Type B pancreatic cell (in vitro differentiated cells): ENCODE results near the gene TGFBRAP1. TPM values are rescaled to one million over a fixed set of nuclear protein-coding genes. Genes with fewer than 3 reads are reported as not detected.

ENCODE experiments used
- DNase-seq: peaks from one replicate; pipeline ENCODE4 v3.0.0; 2021; ENCODE audit warnings: mixed read lengths; ENCODE audit not compliant: unreplicated experiment; ENCODE audit errors: extremely low spot score
- H3K27ac Mint-ChIP-seq: 2 replicates; pipeline ENCODE4 v1.8.0; 2021; ENCODE audit warnings: mild to moderate bottlenecking, mixed read lengths
- H3K27me3 Mint-ChIP-seq: 2 replicates; pipeline ENCODE4 v1.8.0; 2021; ENCODE audit warnings: mixed read lengths
- H3K36me3 Mint-ChIP-seq: 2 replicates; pipeline ENCODE4 v1.8.0; 2021; ENCODE audit warnings: mixed read lengths
- H3K4me1 Mint-ChIP-seq: one replicate; pipeline ENCODE4 v1.8.0; 2021; ENCODE audit warnings: mixed read lengths; ENCODE audit not compliant: unreplicated experiment
- H3K4me3 Mint-ChIP-seq: 2 replicates; pipeline ENCODE4 v1.8.0; 2021; ENCODE audit warnings: mild to moderate bottlenecking, mixed read lengths
- H3K9me3 Mint-ChIP-seq: 2 replicates; pipeline ENCODE4 v1.8.0; 2021; ENCODE audit warnings: mixed read lengths
- total RNA-seq: library from RNA; stranded (reverse); gene quantifications from 2 replicates; pipeline ENCODE4 v1.2.1, GENCODE V29; 2021; ENCODE audit warnings: low replicate concordance
- TF ChIP-seq, protein P1 (sequence below): fragments of 200-600 bp; sonication (generic); conservative IDR thresholded peaks from 2 replicates; pipeline ENCODE4 v1.5.0; 2021; ENCODE audit warnings: antibody characterized with exemption, mild to moderate bottlenecking

Gene TGFBRAP1
- total RNA-seq, 1 donor from 2014 or later, result 17.5 TPM

DNA sequence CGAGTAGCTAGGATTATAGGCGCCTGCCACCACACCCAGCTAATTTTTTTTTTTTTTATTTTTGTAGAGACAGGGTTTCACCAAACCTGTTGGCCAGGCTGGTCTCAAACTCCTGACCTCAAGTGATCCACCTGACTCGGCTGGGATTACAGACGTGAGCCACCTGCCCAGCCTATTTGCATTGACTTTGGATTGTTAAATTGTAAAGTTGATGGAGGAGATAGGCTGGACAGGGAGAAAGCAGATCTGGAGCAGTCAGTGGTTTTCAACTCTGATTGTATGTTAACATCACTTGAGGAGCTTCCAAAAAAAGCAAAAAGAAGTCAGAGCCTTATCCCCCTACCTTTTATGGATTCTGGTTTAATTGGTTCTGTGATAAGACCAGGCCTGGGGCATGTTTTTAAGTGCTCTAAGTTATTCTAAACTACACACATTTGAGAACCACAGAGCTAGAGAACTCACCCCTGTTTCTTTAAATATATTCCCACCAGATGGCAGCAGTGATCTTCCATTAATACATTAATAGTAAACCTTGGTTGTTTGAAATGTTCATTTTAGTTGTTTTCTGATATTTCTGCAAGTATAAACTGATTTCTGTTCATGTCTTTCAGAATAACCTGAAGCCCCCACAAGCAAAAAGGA, 15.3 kb upstream of the TGFBRAP1 start:
- H3K27ac Mint-ChIP-seq, result no peak overlapping the region

DNA sequence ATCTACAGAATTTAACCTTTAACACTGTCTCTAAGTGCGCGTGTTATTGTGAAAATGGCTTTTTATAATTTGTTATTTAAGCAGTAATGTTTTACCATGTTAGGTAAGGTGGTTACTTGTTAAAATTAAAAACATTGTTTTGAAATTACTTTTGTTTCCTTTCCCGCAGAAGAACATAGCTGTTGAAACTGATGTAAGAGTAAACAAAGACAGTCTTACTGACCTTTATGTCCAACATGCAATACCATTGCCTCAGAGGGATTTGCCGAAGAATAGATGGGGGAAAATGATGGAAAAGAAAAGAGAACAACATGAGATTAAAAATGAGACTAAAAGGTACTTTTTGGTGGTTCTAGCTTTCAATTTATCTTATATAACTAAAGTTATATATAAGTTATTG, 9.9 kb upstream of the TGFBRAP1 start:
- H3K27ac Mint-ChIP-seq, result peak overlapping the region; percentile 100
- peaks cover 20% of the 10 kb centered on the region for H3K4me1 Mint-ChIP-seq
- H3K4me3 Mint-ChIP-seq, result peak overlapping the region; percentile 97
- H3K36me3 Mint-ChIP-seq, result peaks cover 3% of the 10 kb centered on the region
- H3K9me3 Mint-ChIP-seq, result no peaks in the 10 kb centered on the region
- no peaks in the 10 kb centered on the region for H3K27me3 Mint-ChIP-seq
- DNase-seq, result no peak
- TF ChIP-seq, protein P1, sequence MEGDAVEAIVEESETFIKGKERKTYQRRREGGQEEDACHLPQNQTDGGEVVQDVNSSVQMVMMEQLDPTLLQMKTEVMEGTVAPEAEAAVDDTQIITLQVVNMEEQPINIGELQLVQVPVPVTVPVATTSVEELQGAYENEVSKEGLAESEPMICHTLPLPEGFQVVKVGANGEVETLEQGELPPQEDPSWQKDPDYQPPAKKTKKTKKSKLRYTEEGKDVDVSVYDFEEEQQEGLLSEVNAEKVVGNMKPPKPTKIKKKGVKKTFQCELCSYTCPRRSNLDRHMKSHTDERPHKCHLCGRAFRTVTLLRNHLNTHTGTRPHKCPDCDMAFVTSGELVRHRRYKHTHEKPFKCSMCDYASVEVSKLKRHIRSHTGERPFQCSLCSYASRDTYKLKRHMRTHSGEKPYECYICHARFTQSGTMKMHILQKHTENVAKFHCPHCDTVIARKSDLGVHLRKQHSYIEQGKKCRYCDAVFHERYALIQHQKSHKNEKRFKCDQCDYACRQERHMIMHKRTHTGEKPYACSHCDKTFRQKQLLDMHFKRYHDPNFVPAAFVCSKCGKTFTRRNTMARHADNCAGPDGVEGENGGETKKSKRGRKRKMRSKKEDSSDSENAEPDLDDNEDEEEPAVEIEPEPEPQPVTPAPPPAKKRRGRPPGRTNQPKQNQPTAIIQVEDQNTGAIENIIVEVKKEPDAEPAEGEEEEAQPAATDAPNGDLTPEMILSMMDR, result no peak

More for the DNA sequence above, 15.3 kb upstream of the TGFBRAP1 start:
- no peaks in the 10 kb centered on the region for H3K27me3 Mint-ChIP-seq
- no peak for DNase-seq
- H3K4me3 Mint-ChIP-seq, result no peak overlapping the region
- no peaks in the 10 kb centered on the region for H3K4me1 Mint-ChIP-seq
- H3K36me3 Mint-ChIP-seq, result peaks cover 21% of the 10 kb centered on the region
- H3K9me3 Mint-ChIP-seq, result no peaks in the 10 kb centered on the region
- TF ChIP-seq, protein P1, result peak; percentile 69

DNA sequence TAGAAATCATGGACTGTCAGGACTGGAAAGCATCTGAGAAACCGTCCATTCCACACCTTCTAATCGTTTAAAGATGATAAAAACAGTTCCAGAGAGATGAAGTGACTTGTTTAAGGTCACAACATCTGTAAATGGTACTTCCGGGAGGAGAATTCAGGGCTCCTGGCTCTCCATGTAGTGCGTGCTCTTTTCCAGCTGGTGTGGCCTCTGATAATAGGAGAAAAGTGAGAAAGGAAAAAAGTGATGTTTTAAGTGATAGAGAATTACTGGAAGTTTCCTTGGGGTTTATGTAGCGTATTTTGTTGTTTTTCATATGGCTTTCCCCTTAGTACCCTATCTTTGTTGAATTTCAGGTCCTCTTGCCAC, 8.5 kb upstream of the TGFBRAP1 start:
- no peaks in the 10 kb centered on the region for H3K27me3 Mint-ChIP-seq
- peak overlapping the region; percentile 100 for H3K27ac Mint-ChIP-seq
- DNase-seq, result no peak
- peak overlapping the region; percentile 97 for H3K4me3 Mint-ChIP-seq
- H3K9me3 Mint-ChIP-seq, result no peaks in the 10 kb centered on the region
- peaks cover 3% of the 10 kb centered on the region for H3K36me3 Mint-ChIP-seq
- peaks cover 20% of the 10 kb centered on the region for H3K4me1 Mint-ChIP-seq
- TF ChIP-seq, protein P1, result no peak

DNA sequence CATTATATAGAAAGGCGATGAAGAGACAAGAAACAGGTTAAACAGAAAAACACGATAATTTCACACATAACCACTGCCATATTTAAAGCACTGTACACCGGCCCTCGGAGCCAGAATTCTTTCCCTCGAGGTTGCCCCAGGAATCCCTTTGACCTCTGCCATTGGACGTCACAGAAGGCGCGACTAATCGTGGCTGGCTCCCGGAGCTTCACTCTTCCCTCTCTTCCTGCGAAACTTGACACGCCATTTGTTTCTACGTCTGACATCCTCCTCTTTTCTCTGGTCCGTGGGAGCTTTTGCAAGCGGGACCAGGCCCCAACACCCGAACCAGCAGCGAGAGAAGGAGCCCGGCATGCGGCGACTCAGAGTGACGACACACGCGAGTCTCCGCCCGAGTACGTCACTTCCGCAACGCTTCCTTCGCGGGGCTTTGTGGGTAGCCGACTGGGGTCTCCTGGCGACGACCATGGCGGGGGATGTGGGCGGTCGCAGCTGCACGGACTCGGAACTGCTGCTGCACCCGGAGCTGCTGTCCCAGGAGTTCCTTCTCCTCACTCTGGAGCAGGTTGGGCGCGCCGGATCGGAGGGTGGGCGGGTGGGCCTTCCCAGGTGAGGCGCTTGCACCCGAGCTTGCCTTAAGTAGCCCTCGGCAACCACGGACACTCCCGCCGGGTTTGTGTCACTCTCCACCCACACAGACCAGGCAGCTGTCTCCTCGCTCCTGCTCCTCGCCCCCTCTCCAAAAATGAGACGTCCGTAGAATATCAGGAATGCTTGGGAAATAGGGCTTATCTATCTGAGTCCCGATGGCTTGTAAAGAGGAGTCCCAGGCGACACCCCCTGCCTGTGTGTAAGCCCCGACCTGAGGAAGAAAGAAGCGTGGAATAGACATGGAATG, 7.8 kb upstream of the TGFBRAP1 start, which contains the start of gene C2orf49:
Gene C2orf49, plus strand, starts transcription at position 419 of the 898 bp plus-strand sequence. Its CDS starts 48 bp downstream, at position 467.
- Mint-ChIP-seq H3K4me1 (peaks cover 20% of the 10 kb centered on the region), H3K27ac (peak within 1 kb of the TSS; percentile 100), H3K27me3 (no peaks in the 10 kb centered on the region), H3K36me3 (peaks cover 3% of the 10 kb centered on the region), H3K4me3 (peak within 1 kb of the TSS; percentile 97), H3K9me3 (no peaks in the 10 kb centered on the region)
- TF ChIP-seq, protein P1, result no peak
- DNase-seq, result peak; percentile 92

DNA sequence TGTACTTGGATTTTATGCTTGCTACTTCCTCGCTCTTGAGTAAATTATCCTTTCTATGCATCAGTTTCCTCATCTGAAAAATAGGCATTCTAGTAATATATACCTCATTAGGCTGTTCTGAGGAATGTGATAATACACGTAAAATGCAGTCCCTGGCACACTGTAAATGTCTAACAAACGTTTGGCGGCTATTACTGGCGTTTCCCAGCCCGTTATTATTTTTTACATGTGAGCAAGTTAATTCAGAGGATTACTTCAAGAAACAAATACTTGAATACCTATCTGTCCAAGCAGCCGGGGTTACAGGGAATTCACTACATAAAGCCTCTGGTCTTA, 7.2 kb upstream of the TGFBRAP1 start:
- peak overlapping the region; percentile 97 for H3K4me3 Mint-ChIP-seq
- H3K27ac Mint-ChIP-seq, result peak overlapping the region; percentile 100
- TF ChIP-seq, protein P1, result no peak
- peaks cover 3% of the 10 kb centered on the region for H3K36me3 Mint-ChIP-seq
- no peaks in the 10 kb centered on the region for H3K9me3 Mint-ChIP-seq
- H3K4me1 Mint-ChIP-seq, result peaks cover 20% of the 10 kb centered on the region
- DNase-seq, result no peak
- no peaks in the 10 kb centered on the region for H3K27me3 Mint-ChIP-seq
